ENCODE results near the gene MXRA7. TPM values are rescaled to one million over a fixed set of nuclear protein-coding genes. Genes with fewer than 3 reads are reported as not detected.

The MXRA7 gene
- total and polyA plus RNA-seq, 2 of the 4 experiments (the other 2 are of a cell fraction), result 168 to 231 TPM

DNA sequence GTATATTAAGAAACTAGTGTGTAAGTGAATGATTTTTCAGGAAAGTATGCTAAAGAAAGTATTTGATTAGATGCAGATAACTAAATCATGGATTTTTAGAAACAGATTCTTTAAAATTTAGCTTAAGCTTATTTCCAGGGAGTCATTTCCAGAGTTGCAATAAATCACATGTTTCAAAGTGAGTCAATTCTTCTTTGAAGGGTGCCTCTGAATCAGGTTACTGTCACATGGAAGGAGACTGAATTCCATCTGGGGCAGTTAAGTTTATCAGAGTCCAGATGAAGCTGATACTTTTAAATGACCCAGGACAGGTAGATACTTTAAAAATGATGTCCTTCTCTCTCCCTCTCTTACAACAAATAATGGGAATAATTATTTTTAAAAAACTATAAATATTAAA, 32.2 kb upstream of the MXRA7 start:
- Histone ChIP-seq H3K23ac (ENCODE audit: low read depth, low read length) (no peak overlapping the region), H2AFZ (replicated peaks; ENCODE audit: low read length, poor library complexity) (no peak overlapping the region), H3K18ac (ENCODE audit: low read depth, low read length) (no peak overlapping the region), H3K9me1 (ENCODE audit: insufficient read depth, low read length) (peaks cover 4% of the 10 kb centered on the region; the same call in 1 of the 2 replicates), H2AK5ac (ENCODE audit: low read depth, low read length) (no peak overlapping the region), H3K36me3 (ENCODE audit: control insufficient read depth, insufficient read depth, low read length) (peaks cover 23% of the 10 kb centered on the region), H3K27me3 (ENCODE audit: control insufficient read depth, insufficient read depth, low read length) (no peaks in the 10 kb centered on the region), H2BK5ac (ENCODE audit: low read depth, low read length, poor library complexity, severe bottlenecking) (no peak overlapping the region), H3K14ac (replicated peaks; ENCODE audit: low read depth, low read length) (no peak overlapping the region), H2BK20ac (ENCODE audit: low read depth, low read length) (no peak overlapping the region; the same call in 1 of the 2 replicates), H3K9ac (ENCODE audit: low read depth, low read length) (no peak overlapping the region), H2AK9ac (replicated peaks; ENCODE audit: low read depth, low read length, poor library complexity) (no peak overlapping the region), H3K56ac (ENCODE audit: extremely low read depth, insufficient read depth, low read length) (no peak overlapping the region), H3K4me2 (ENCODE audit: low read depth, low read length) (no peak overlapping the region), H3K4me3 (ENCODE audit: insufficient read depth, low read depth, low read length) (no peak overlapping the region), H4K91ac (ENCODE audit: insufficient read depth, low read depth, low read length) (no peak overlapping the region), H3K27ac (ENCODE audit: insufficient read depth, low read length) (no peak overlapping the region), H4K20me1 (ENCODE audit: insufficient read depth, low read length) (no peaks in the 10 kb centered on the region), H2BK15ac (ENCODE audit: low read depth, low read length) (no peak overlapping the region), H4K5ac (ENCODE audit: low read depth, low read length) (no peak overlapping the region), H3K79me1 (ENCODE audit: low read depth in 1 of 2, low read length in 2 of 2) (peaks cover 10 to 20% of the 10 kb centered on the region in 2 experiments), H2BK120ac (ENCODE audit: low read depth, low read length) (no peak overlapping the region), H3K4ac (ENCODE audit: low read depth, low read length) (no peak overlapping the region), H3K9me3 (ENCODE audit: control insufficient read depth, insufficient read depth, low read length) (no peaks in the 10 kb centered on the region; the same call in 1 of the 2 replicates), H3K4me1 (ENCODE audit: control insufficient read depth, insufficient read depth, low read length) (no peaks in the 10 kb centered on the region), H4K8ac (ENCODE audit: low read depth in 2 of 2, low read length in 2 of 2) (no peak overlapping the region)
- TF ChIP-seq BHLHE40 (IDR thresholded peaks at IDR 0.05; ENCODE audit: low read depth, low read length) (no peak), RCOR1 (IDR thresholded peaks at IDR 0.05; ENCODE audit: insufficient replicate concordance, low read length) (no peak), NFE2L2 (IDR thresholded peaks at IDR 0.05; ENCODE audit: low read depth, low read length) (no peak), CTCF (conservative IDR thresholded peaks at IDR 0.05; ENCODE audit: low read depth, low read length) (no peak), RAD21 (IDR thresholded peaks at IDR 0.05; ENCODE audit: low read length) (no peak), ELK1 (IDR thresholded peaks at IDR 0.05; ENCODE audit: borderline replicate concordance, low read depth, low read length) (no peak), SMC3 (IDR thresholded peaks at IDR 0.05; ENCODE audit: low read depth, low read length) (no peak), FOS (IDR thresholded peaks at IDR 0.05; ENCODE audit: low read depth, low read length) (no peak)
- TF ChIP-seq, protein P1, sequence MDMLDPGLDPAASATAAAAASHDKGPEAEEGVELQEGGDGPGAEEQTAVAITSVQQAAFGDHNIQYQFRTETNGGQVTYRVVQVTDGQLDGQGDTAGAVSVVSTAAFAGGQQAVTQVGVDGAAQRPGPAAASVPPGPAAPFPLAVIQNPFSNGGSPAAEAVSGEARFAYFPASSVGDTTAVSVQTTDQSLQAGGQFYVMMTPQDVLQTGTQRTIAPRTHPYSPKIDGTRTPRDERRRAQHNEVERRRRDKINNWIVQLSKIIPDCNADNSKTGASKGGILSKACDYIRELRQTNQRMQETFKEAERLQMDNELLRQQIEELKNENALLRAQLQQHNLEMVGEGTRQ (IDR thresholded peaks at IDR 0.05; ENCODE audit: low read depth, low read length), result no peak
- ChIA-PET CTCF (interaction anchor here (0.7 kb wide), 1 partner anchor 1966 kb away, joined by 3 read pairs; no protein-coding TSS in a partner anchor), POLR2A (ENCODE audit: unreplicated experiment) (no interaction called here)
- DNase-seq (no peak), ATAC-seq (ENCODE audit: low read depth) (no peak)
- dilution Hi-C loops (cut with HindIII; ENCODE audit: low sequenced_read_pairs, unreplicated experiment), result no loop called here
- intact Hi-C loops (cut with micrococcal nuclease), result no loop called here
- no TSS peak for BruUV-seq (replicated peaks)
- in situ Hi-C loops (cut with MboI; ENCODE audit: low sequenced_read_pairs), result no loop called here

Data from IMR-90 (cell line).